Stimulated activated naive B cell treated with anti-CD40 and anti-IgM and Interleukin-4, amounts not matched to agents 10 μg/mL and 1 μg/mL and 100 μg/mL, for 72 hours (primary cell): ENCODE measurements around the gene LILRA1.
"Not testable (repeated sequence)": the region's sequence is repeated elsewhere in the genome, so short reads cannot be mapped to it uniquely, and the experiment has no call there.

Source experiments
- ATAC-seq, 2 donors: fragments of 150-1000 bp; cut with Tn5 transposase; replicated peaks; 2 replicates each; pipeline ENCODE4 v1.10.0; 2021; ENCODE audit warnings: moderate library complexity in 1 of 2
- DNase-seq: peaks from one replicate; pipeline ENCODE4 v3.0.0; 2021
- H3K27ac Mint-ChIP-seq: one replicate; pipeline ENCODE4 v1.8.0; 2022; ENCODE audit warnings: mild to moderate bottlenecking, mixed read lengths
- H3K27me3 Mint-ChIP-seq, 2 donors: one replicate each; pipeline ENCODE4 v1.8.0; 2022; ENCODE audit warnings: mixed read lengths in 2 of 2
- H3K36me3 Mint-ChIP-seq, 2 donors: one replicate each; pipeline ENCODE4 v1.8.0; 2022; ENCODE audit warnings: mixed read lengths in 2 of 2, mild to moderate bottlenecking in 1 of 2
- H3K4me1 Mint-ChIP-seq, 2 donors: one replicate each; pipeline ENCODE4 v1.8.0; 2022; ENCODE audit warnings: mixed read lengths in 2 of 2, mild to moderate bottlenecking in 1 of 2
- H3K4me3 Mint-ChIP-seq, 2 donors: one replicate each; pipeline ENCODE4 v1.8.0; 2022; ENCODE audit warnings: mild to moderate bottlenecking in 2 of 2, mixed read lengths in 2 of 2, moderate library complexity in 1 of 2
- H3K9me3 Mint-ChIP-seq, 2 donors: one replicate each; pipeline ENCODE4 v1.8.0; 2022; ENCODE audit warnings: mixed read lengths in 2 of 2, mild to moderate bottlenecking in 1 of 2

LILRA1 gene

GRCh38 chr19:54593445-54593844 lies at the start of gene LILRA1:
Gene LILRA1 (plus strand): TSS chr19:54593632. CDS start chr19:54594245, 613 bp downstream.
- H3K36me3 Mint-ChIP-seq, DNase-seq, H3K9me3 Mint-ChIP-seq: not testable (repeated sequence)
- ATAC-seq = peak; percentile 79 to 85
- Mint-ChIP-seq H3K27me3 (peaks cover 0 to 22% of the 10 kb centered on the region in 2 donors), H3K4me1 (peaks cover 27 to 43% of the 10 kb centered on the region in 2 donors), H3K27ac (peak within 1 kb of the TSS; percentile 88), H3K4me3 (peak within 1 kb of the TSS; percentile 87)

- Mint-ChIP-seq H3K4me1 (peaks cover 10 to 17% of the 10 kb centered on the region in 2 donors), H3K36me3 (no peaks in the 10 kb centered on the region), H3K4me3 (no peak overlapping the region), H3K9me3 (peaks cover 0 to 1% of the 10 kb centered on the region in 2 donors), H3K27ac (no peak overlapping the region), H3K27me3 (peaks cover 7 to 18% of the 10 kb centered on the region in 2 donors)
- ATAC-seq (no peak), DNase-seq (no peak)
Measured at GRCh38 chr19:54548806-54549205, 44.6 kb upstream of the LILRA1 start.

GRCh38 chr19:54549224-54549623 lies 44.2 kb upstream of the LILRA1 start:
- no peaks in the 10 kb centered on the region for H3K36me3 Mint-ChIP-seq
- H3K27me3 Mint-ChIP-seq = peaks cover 7 to 18% of the 10 kb centered on the region in 2 donors
- ATAC-seq = no peak
- DNase-seq = no peak
- peaks cover 10 to 17% of the 10 kb centered on the region in 2 donors for H3K4me1 Mint-ChIP-seq
- H3K9me3 Mint-ChIP-seq = peaks cover 0 to 1% of the 10 kb centered on the region in 2 donors
- H3K4me3 Mint-ChIP-seq = no peak overlapping the region
- H3K27ac Mint-ChIP-seq = no peak overlapping the region

GRCh38 chr19:54551293-54551692 lies 42.1 kb upstream of the LILRA1 start:
- H3K27ac Mint-ChIP-seq = no peak overlapping the region
- peak; percentile 58 to 60 for ATAC-seq
- no peak overlapping the region for H3K4me3 Mint-ChIP-seq
- peaks cover 10 to 17% of the 10 kb centered on the region in 2 donors for H3K4me1 Mint-ChIP-seq
- peaks cover 11% of the 10 kb centered on the region in 2 donors for H3K27me3 Mint-ChIP-seq
- H3K36me3 Mint-ChIP-seq = no peaks in the 10 kb centered on the region
- DNase-seq = no peak
- peaks cover 0 to 1% of the 10 kb centered on the region in 2 donors for H3K9me3 Mint-ChIP-seq

GRCh38 chr19:54551950-54552912 lies 41.2 kb upstream of the LILRA1 start:
- peaks cover 10 to 17% of the 10 kb centered on the region in 2 donors for H3K4me1 Mint-ChIP-seq
- peak overlapping the region in 1 of 2 donors; percentile 1 for H3K4me3 Mint-ChIP-seq
- H3K27ac Mint-ChIP-seq = no peak overlapping the region
- H3K36me3 Mint-ChIP-seq = no peaks in the 10 kb centered on the region
- peaks cover 0 to 1% of the 10 kb centered on the region in 2 donors for H3K9me3 Mint-ChIP-seq
- ATAC-seq (peak; percentile 65 to 71), DNase-seq (no peak)
- H3K27me3 Mint-ChIP-seq = peaks cover 8 to 11% of the 10 kb centered on the region in 2 donors

- H3K9me3 Mint-ChIP-seq = peaks cover 0 to 1% of the 10 kb centered on the region in 2 donors
- peaks cover 8 to 11% of the 10 kb centered on the region in 2 donors for H3K27me3 Mint-ChIP-seq
- H3K4me3 Mint-ChIP-seq = no peak overlapping the region
- DNase-seq (no peak), ATAC-seq (no peak)
- H3K36me3 Mint-ChIP-seq = no peaks in the 10 kb centered on the region
- no peak overlapping the region for H3K27ac Mint-ChIP-seq
- peaks cover 10 to 17% of the 10 kb centered on the region in 2 donors for H3K4me1 Mint-ChIP-seq
Measured at GRCh38 chr19:54552913-54553310, 40.5 kb upstream of the LILRA1 start.

GRCh38 chr19:54554006-54554405 lies 39.4 kb upstream of the LILRA1 start:
- DNase-seq (no peak), ATAC-seq (no peak)
- peaks cover 8 to 18% of the 10 kb centered on the region in 2 donors for H3K27me3 Mint-ChIP-seq

GRCh38 chr19:54554896-54555295 lies 38.5 kb upstream of the LILRA1 start:
- ATAC-seq = no peak

More at GRCh38 chr19:54554006-54554405, 39.4 kb upstream of the LILRA1 start:
- Mint-ChIP-seq H3K27ac (no peak overlapping the region), H3K4me1 (peaks cover 10 to 17% of the 10 kb centered on the region in 2 donors), H3K9me3 (peaks cover 0 to 1% of the 10 kb centered on the region in 2 donors), H3K36me3 (no peaks in the 10 kb centered on the region), H3K4me3 (no peak overlapping the region)

GRCh38 chr19:54556194-54556593 lies 37.2 kb upstream of the LILRA1 start:
- H3K4me1 Mint-ChIP-seq = peaks cover 10 to 13% of the 10 kb centered on the region in 2 donors
- no peak overlapping the region for H3K4me3 Mint-ChIP-seq
- peaks cover 0 to 1% of the 10 kb centered on the region in 2 donors for H3K9me3 Mint-ChIP-seq
- H3K36me3 Mint-ChIP-seq = no peaks in the 10 kb centered on the region
- ATAC-seq = no peak
- H3K27ac Mint-ChIP-seq = no peak overlapping the region
- no peak for DNase-seq
- H3K27me3 Mint-ChIP-seq = peaks cover 8 to 21% of the 10 kb centered on the region in 2 donors

More at GRCh38 chr19:54554896-54555295, 38.5 kb upstream of the LILRA1 start:
- H3K36me3 Mint-ChIP-seq = no peaks in the 10 kb centered on the region
- no peak for DNase-seq
- no peak overlapping the region for H3K27ac Mint-ChIP-seq
- H3K27me3 Mint-ChIP-seq = peaks cover 8 to 21% of the 10 kb centered on the region in 2 donors
- peaks cover 10 to 17% of the 10 kb centered on the region in 2 donors for H3K4me1 Mint-ChIP-seq
- H3K9me3 Mint-ChIP-seq = peaks cover 0 to 1% of the 10 kb centered on the region in 2 donors
- H3K4me3 Mint-ChIP-seq = no peak overlapping the region

- Mint-ChIP-seq H3K4me1 (no peaks in the 10 kb centered on the region), H3K36me3 (no peaks in the 10 kb centered on the region), H3K27me3 (peaks cover 0 to 24% of the 10 kb centered on the region in 2 donors), H3K4me3 (no peak overlapping the region), H3K9me3 (no peaks in the 10 kb centered on the region), H3K27ac (no peak overlapping the region)
- DNase-seq = no peak
- no peak for ATAC-seq
Measured at GRCh38 chr19:54558339-54558738, 35.1 kb upstream of the LILRA1 start.

GRCh38 chr19:54560881-54561385 lies 32.5 kb upstream of the LILRA1 start:
- Mint-ChIP-seq H3K4me3 (no peak overlapping the region), H3K27me3 (peaks cover 0 to 22% of the 10 kb centered on the region in 2 donors), H3K27ac (no peak overlapping the region), H3K9me3 (no peaks in the 10 kb centered on the region), H3K36me3 (no peaks in the 10 kb centered on the region), H3K4me1 (no peaks in the 10 kb centered on the region)
- no peak for DNase-seq
- no peak for ATAC-seq

GRCh38 chr19:54561840-54562239 lies 31.6 kb upstream of the LILRA1 start:
- peaks cover 0 to 21% of the 10 kb centered on the region in 2 donors for H3K27me3 Mint-ChIP-seq
- no peak overlapping the region for H3K27ac Mint-ChIP-seq
- H3K4me3 Mint-ChIP-seq = no peak overlapping the region
- H3K36me3 Mint-ChIP-seq = no peaks in the 10 kb centered on the region
- DNase-seq = no peak
- no peaks in the 10 kb centered on the region for H3K9me3 Mint-ChIP-seq
- no peaks in the 10 kb centered on the region for H3K4me1 Mint-ChIP-seq
- no peak for ATAC-seq

GRCh38 chr19:54563206-54563605 lies 30.2 kb upstream of the LILRA1 start:
- ATAC-seq, H3K4me3 Mint-ChIP-seq, DNase-seq: not testable (repeated sequence)

GRCh38 chr19:54570316-54570715 lies 23.1 kb upstream of the LILRA1 start:
- H3K9me3 Mint-ChIP-seq = no peaks in the 10 kb centered on the region
- H3K4me1 Mint-ChIP-seq = peaks cover 33 to 50% of the 10 kb centered on the region in 2 donors
- H3K27ac Mint-ChIP-seq = no peak overlapping the region
- peaks cover 0 to 3% of the 10 kb centered on the region in 2 donors for H3K27me3 Mint-ChIP-seq
- DNase-seq (no peak), ATAC-seq (no peak)
- no peak overlapping the region for H3K4me3 Mint-ChIP-seq
- H3K36me3 Mint-ChIP-seq = no peaks in the 10 kb centered on the region

More at GRCh38 chr19:54563206-54563605, 30.2 kb upstream of the LILRA1 start:
- H3K27ac Mint-ChIP-seq, H3K36me3 Mint-ChIP-seq, H3K9me3 Mint-ChIP-seq, H3K4me1 Mint-ChIP-seq: not testable (repeated sequence)
- peaks cover 0 to 21% of the 10 kb centered on the region in 2 donors for H3K27me3 Mint-ChIP-seq
